Activated naive CD4-positive, alpha-beta T cell treated with anti-CD3 and anti-CD28 coated beads, Interleukin-2, amount 50 U/mL, for 24 hours (primary cell): Measurements from ENCODE around the gene PMM2.
A peak's percentile ranks its signal among the peaks of the same experiment; 100 is the strongest.
"Not testable (repeated sequence)": the region's sequence is repeated elsewhere in the genome, so short reads cannot be mapped to it uniquely, and the experiment has no call there.

Source experiments
- H3K27ac Mint-ChIP-seq: one replicate; pipeline ENCODE4 v1.8.0; 2021; ENCODE audit warnings: mild to moderate bottlenecking, mixed read lengths
- H3K27me3 Mint-ChIP-seq: one replicate; pipeline ENCODE4 v1.8.0; 2021; ENCODE audit warnings: mixed read lengths
- H3K36me3 Mint-ChIP-seq: one replicate; pipeline ENCODE4 v1.8.0; 2021; ENCODE audit warnings: mixed read lengths
- H3K4me1 Mint-ChIP-seq: one replicate; pipeline ENCODE4 v1.8.0; 2021; ENCODE audit warnings: mixed read lengths
- H3K4me3 Mint-ChIP-seq: one replicate; pipeline ENCODE4 v1.8.0; 2021; ENCODE audit warnings: mild to moderate bottlenecking, mixed read lengths
- H3K9me3 Mint-ChIP-seq: one replicate; pipeline ENCODE4 v1.8.0; 2021; ENCODE audit warnings: mixed read lengths

Gene PMM2

DNA sequence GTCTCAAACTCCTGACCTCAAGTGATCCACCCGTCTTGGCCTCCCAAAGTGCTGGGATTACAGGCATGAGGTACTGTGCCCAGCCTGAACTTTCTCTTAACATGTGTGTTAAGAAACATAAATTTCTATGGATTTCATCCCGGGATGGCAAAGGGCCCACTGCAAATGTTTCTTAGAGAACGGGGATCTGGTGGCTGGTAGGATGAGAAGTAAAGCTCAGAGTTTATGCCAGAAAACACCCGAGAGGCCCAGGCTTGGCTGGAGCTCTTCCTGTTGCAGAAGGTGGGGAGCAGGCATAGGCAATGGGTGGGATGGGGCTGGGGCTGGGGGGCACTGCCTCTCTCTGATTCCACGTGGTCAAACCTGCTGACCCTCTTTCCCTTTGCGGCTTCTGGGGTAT, 76.7 kb downstream of the PMM2 start:
- H3K4me3 Mint-ChIP-seq, result no peak overlapping the region
- peaks cover 16% of the 10 kb centered on the region for H3K4me1 Mint-ChIP-seq
- H3K36me3 Mint-ChIP-seq, result no peaks in the 10 kb centered on the region
- no peaks in the 10 kb centered on the region for H3K27me3 Mint-ChIP-seq
- no peaks in the 10 kb centered on the region for H3K9me3 Mint-ChIP-seq
- no peak overlapping the region for H3K27ac Mint-ChIP-seq

DNA sequence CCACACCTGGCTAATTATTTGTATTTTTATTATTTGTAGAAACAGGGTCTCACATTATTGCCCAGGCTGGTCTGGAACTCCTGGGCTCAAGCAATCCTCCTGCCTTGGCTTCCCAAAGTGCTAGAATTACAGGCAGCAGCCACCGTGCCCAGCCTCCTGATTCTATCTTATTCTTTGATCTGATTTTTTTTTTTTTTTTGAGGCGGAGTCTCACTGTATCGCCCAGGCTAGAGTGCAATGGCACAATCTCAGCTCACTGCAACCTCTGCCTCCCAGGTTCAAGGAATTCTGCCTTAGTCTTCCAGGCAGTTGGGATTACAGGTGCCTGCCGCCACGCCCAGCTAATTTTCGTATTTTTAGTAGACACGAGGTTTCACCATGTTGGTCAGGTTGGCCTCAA, 77.7 kb downstream of the PMM2 start:
- peak overlapping the region; percentile 23 for H3K27ac Mint-ChIP-seq
- H3K4me3 Mint-ChIP-seq, result not testable (repeated sequence)

DNA sequence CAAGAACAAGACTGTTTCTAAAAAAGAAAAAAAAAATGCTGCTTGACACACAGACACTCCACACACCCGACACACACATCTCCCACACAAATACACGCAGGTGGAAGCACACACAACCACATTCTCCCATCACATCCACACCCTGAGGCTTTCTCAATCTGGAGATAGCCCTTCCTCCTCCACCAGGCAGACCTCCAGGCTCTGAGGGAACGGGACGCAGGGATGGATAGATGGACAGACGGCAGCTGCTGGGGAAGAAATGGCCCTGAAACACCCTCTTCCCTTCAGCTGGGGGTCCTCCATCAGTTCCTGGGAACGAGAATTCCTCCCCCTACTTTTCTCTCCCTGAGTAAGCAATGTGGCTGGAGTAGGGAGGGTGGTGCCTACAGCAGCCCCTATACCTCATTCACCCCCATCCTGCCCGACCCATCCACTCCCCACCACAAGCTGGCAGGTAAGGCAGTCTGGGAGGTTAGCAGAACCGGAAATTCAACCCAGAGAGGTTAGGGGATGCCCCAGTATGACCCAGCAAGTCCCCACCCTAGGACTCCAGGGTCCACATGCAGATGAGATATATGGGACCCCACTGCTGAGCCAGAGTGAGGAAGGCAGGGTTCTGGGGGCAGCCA, 80.4 kb downstream of the PMM2 start:
- no peaks in the 10 kb centered on the region for H3K27me3 Mint-ChIP-seq
- no peaks in the 10 kb centered on the region for H3K9me3 Mint-ChIP-seq
- H3K27ac Mint-ChIP-seq, result peak overlapping the region; percentile 14
- no peaks in the 10 kb centered on the region for H3K36me3 Mint-ChIP-seq
- no peak overlapping the region for H3K4me3 Mint-ChIP-seq
- peaks cover 9% of the 10 kb centered on the region for H3K4me1 Mint-ChIP-seq

More for the DNA sequence above, 77.7 kb downstream of the PMM2 start:
- not testable (repeated sequence) for H3K27me3 Mint-ChIP-seq, H3K36me3 Mint-ChIP-seq, H3K9me3 Mint-ChIP-seq
- peaks cover 18% of the 10 kb centered on the region for H3K4me1 Mint-ChIP-seq

DNA sequence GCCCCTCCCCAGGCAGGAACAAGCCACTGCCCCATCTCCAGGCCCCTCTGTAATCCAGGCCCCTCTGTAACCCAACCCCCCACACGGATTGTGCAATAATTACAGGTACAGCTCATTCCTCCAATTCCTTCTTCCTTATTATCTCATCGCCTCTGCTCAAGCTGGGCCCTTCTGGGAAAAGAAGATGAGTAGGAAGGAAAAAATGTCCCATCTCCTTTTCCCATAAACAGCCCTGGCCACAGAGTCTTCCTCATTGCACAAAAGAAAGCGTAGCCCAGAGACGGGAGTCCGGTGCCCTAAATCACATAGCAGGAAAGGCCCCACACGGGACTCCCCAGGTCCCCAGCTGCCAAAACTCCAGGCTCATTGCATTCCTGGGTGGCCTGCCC, 80.9 kb downstream of the PMM2 start:
- peaks cover 9% of the 10 kb centered on the region for H3K4me1 Mint-ChIP-seq
- no peak overlapping the region for H3K4me3 Mint-ChIP-seq
- H3K36me3 Mint-ChIP-seq, result no peaks in the 10 kb centered on the region
- H3K9me3 Mint-ChIP-seq, result no peaks in the 10 kb centered on the region
- no peaks in the 10 kb centered on the region for H3K27me3 Mint-ChIP-seq
- H3K27ac Mint-ChIP-seq, result no peak overlapping the region

DNA sequence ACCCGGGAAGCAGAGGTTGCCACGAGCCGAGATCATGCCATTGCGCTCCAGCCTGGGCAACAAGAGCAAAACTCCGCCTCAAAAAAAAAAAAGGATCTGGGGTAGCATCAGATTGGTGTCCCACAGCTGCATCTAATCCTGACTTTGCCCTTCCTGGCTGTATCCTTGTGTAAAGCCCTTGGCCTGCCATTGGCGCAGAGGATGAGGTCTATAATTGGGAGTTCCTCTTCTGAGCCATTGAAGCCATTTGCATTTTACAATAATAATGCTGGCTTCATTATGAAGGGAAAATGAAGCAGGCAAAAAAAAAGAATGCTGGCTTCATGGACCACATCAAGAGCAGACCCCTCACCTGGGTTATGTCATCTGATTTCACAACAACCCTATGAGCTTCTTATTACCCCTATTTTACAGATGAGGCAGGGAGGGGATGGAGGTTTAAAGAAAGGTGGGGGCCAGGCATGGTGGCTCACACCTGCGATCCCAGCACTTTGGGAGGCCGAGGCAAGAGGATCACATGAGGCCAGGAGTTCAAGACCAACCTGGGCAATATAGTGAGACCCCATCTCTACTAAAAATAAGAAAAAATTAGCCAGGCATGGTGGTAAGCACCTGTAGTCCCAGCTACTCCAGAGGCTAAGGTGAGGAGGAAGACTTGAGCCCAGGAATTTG, 83.3 kb downstream of the PMM2 start:
- Mint-ChIP-seq H3K27me3 (no peaks in the 10 kb centered on the region), H3K4me3 (no peak overlapping the region), H3K36me3 (no peaks in the 10 kb centered on the region), H3K4me1 (peaks cover 7% of the 10 kb centered on the region), H3K9me3 (no peaks in the 10 kb centered on the region), H3K27ac (no peak overlapping the region)

DNA sequence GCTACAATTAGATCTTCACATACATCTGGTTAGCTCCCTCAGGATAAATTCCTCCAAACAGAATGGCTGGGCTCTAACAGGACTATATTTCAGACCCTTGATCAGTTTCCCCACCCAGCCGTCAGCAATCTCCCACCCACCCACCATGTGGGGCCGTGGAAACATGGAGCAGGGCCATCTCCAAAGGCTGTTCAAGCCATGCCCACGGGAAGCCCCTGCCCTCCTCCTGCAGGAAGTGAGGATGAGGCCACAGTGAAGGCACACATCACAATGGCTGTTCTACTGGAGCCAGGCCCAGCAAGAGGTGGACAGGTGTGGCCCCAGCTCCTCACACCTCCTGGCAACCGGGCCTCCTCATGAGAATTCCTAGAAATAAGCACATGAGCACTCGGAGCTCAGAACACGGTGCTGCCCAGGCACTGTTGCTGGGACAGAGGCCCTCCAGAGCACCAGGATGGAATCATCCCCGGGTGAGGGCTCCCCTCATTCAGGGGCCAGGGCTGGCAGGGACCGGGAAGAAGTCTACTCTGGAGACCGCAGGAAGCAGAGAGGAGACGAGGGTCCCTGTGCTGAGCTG, 84.5 kb downstream of the PMM2 start, which contains the start of gene LITAFD:
Gene LITAFD, plus strand, starts transcription at position 311 of the 577 bp plus-strand sequence. CDS start 2,005 bp downstream, outside the sequence.
- Mint-ChIP-seq H3K36me3 (no peaks in the 10 kb centered on the region), H3K4me3 (no peak within 1 kb of the TSS), H3K27ac (no peak within 1 kb of the TSS), H3K27me3 (no peaks in the 10 kb centered on the region), H3K9me3 (no peaks in the 10 kb centered on the region), H3K4me1 (peaks cover 12% of the 10 kb centered on the region)

DNA sequence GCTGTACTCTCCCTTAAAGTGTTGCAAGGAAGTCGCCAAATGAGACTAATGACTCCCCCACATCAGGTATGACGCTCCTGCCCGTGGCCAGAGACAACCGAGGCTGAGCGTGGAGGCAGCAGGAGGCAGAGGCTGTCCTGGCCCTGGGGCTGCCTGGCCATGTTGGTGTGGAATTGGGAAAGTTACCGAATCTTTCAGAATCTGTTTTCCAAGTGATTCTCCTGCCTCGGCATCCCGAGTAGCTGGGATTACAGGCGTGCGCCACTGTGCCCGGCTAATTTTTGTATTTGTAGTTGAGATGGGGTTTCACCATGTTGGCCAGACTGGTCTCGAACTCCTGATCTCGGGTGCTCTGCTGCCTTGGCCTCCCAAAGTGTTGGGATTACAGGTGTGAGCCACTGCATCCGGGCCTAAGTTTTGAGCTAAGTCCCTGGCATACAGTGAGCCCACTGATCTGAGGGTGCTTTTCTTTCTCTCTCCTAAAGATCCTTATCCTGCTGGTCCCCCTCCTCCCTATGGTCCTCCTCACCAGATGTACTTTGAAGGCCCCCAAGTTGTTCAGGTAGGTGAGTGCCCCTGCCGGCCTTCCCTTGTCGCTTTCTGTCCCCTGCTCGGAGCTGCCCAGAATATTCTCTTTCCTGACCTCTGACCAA, 85.2 kb downstream of the PMM2 start:
- H3K36me3 Mint-ChIP-seq, result no peaks in the 10 kb centered on the region
- no peaks in the 10 kb centered on the region for H3K27me3 Mint-ChIP-seq
- no peaks in the 10 kb centered on the region for H3K9me3 Mint-ChIP-seq
- no peak overlapping the region for H3K4me3 Mint-ChIP-seq
- H3K27ac Mint-ChIP-seq, result no peak overlapping the region
- peaks cover 12% of the 10 kb centered on the region for H3K4me1 Mint-ChIP-seq

DNA sequence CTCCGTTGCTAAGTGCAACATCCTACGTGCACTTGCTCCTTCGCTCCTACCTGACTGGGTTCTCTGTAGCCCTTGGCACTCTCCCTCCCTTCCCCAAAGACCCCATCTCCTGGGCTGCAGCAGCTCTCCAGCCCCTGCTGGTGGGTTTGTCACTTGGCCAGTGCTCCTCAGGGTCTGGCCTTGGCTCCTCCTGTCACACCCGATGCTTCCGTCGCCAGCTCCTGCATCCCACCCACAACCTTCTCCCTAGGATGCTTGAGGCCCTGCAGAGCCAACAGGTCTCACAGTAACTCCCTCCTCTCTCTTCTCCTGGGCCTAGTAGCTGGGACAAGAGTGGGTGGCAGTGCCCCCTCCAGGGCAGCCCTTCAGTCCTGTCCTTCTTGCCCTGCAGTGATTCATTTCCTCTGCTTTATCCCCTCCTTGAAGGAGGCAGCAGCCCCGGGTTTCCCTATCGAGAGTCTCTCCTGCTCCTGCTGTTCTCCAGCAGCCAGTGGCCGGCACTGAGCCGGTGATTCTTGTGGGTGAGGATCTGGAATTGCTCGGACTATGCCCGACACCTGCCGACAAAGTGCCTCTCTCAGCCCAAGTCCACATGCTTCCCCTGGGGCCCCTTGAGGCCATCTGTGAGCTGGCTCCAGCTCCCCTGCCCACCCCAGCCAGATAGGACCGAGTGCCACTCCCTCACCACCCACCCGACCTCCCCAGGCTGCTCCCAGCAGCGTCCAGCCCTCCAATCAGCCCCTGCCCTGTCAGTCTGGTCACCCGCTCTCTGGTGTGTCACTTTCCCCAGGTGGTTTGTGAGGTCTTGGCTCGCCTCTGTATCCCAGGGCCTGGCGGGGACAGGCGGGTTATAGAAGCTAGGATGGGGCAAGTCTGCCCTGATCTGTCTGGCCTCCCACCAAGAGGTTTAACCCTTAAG, 88.3 kb downstream of the PMM2 start:
- H3K9me3 Mint-ChIP-seq, result no peaks in the 10 kb centered on the region
- H3K4me3 Mint-ChIP-seq, result no peak overlapping the region
- H3K36me3 Mint-ChIP-seq, result peaks cover 2% of the 10 kb centered on the region
- H3K27ac Mint-ChIP-seq, result no peak overlapping the region
- H3K27me3 Mint-ChIP-seq, result no peaks in the 10 kb centered on the region
- H3K4me1 Mint-ChIP-seq, result peaks cover 9% of the 10 kb centered on the region

DNA sequence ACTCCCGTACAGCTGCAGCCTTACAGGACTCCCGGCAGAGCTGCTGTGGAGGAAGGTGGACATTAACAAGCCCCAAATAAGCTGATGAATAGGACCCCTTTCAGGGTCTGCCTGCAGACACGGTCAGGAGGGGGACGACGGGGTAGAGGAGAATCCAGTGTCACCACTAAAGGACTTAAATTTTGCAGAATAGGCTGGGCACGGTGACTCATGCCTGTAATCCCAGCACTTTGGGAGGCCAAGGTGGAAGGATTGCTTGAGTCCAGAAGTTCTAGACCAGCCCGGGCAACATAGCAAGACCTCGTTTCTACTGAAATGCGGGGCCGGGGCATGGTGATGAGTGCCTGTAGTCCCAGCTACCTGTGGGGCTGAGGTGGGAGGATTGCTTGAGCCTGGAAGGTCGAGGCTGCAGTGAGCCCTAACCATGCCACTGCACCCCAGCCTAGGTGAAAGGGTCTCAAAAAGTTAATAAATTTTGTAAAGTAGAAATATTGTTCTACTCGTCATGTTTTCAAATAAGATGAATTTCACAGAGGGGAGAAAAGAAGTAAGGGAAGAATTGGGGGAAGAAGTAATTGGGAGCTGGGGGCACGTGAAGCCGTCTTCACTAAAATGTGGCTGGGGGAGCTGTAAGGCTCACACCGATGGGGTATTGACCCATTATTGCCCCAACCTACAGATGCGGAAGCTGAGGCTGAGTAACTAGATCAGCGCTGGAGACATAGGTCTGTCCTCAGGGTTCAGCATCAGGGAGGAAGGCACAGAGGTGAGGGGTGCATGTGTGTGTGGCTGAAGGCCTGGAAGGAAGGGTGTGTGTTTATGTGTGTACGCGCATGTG, 89.2 kb downstream of the PMM2 start:
- H3K9me3 Mint-ChIP-seq, result no peaks in the 10 kb centered on the region
- H3K4me3 Mint-ChIP-seq, result no peak overlapping the region
- no peaks in the 10 kb centered on the region for H3K27me3 Mint-ChIP-seq
- peaks cover 2% of the 10 kb centered on the region for H3K36me3 Mint-ChIP-seq
- no peak overlapping the region for H3K27ac Mint-ChIP-seq
- peaks cover 9% of the 10 kb centered on the region for H3K4me1 Mint-ChIP-seq

DNA sequence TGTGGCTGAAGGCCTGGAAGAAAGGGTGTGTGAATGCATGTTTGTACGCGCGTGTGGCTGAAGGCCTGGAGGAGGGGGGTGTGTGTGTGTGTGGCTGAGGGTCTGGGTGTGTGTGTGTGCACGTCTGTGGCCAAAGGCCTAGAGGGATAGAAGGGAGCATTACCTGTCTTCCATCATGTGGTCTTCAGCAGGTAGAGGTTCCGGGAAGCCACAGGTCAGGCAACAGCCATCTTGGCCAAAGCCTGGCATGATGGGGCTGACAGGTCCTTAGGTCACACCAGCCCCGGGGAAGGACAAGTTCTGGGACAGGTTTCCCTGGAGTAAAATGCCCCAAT, 89.8 kb downstream of the PMM2 start:
- Mint-ChIP-seq H3K36me3 (peaks cover 2% of the 10 kb centered on the region), H3K4me3 (no peak overlapping the region), H3K4me1 (peaks cover 9% of the 10 kb centered on the region), H3K9me3 (no peaks in the 10 kb centered on the region), H3K27me3 (no peaks in the 10 kb centered on the region), H3K27ac (no peak overlapping the region)

DNA sequence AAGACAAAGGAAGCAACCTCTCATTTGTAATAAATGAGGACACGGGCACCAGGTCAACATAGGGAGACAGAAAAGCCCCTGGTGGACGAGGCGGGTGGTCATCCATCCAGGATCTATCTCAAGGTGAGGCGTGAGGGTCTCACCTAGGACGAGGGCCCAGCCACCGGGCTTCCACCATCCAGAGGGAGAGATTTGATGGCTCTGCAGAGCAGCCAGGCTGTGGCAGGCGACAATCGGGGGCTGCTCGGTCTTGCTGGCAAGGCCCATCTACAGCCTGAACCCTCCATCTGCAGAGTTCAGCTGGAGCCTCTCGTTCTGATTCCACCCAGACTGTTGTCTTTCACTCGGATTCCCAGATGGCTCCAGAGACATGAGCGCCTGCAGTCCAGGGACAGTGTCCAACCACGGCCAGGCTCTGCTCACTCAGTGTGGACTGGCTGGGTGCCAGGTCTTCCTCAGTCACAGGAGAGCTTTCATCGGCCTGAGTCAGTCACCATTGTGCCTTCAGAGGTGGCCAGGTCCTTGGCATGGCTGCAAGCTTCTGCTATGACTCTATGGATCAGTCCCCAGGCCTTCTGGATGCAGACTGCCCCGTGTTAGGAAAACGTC, 90.4 kb downstream of the PMM2 start:
- H3K27ac Mint-ChIP-seq, result peak overlapping the region; percentile 55
- peaks cover 3% of the 10 kb centered on the region for H3K36me3 Mint-ChIP-seq
- H3K27me3 Mint-ChIP-seq, result no peaks in the 10 kb centered on the region
- H3K9me3 Mint-ChIP-seq, result no peaks in the 10 kb centered on the region
- no peak overlapping the region for H3K4me3 Mint-ChIP-seq
- H3K4me1 Mint-ChIP-seq, result peaks cover 9% of the 10 kb centered on the region

DNA sequence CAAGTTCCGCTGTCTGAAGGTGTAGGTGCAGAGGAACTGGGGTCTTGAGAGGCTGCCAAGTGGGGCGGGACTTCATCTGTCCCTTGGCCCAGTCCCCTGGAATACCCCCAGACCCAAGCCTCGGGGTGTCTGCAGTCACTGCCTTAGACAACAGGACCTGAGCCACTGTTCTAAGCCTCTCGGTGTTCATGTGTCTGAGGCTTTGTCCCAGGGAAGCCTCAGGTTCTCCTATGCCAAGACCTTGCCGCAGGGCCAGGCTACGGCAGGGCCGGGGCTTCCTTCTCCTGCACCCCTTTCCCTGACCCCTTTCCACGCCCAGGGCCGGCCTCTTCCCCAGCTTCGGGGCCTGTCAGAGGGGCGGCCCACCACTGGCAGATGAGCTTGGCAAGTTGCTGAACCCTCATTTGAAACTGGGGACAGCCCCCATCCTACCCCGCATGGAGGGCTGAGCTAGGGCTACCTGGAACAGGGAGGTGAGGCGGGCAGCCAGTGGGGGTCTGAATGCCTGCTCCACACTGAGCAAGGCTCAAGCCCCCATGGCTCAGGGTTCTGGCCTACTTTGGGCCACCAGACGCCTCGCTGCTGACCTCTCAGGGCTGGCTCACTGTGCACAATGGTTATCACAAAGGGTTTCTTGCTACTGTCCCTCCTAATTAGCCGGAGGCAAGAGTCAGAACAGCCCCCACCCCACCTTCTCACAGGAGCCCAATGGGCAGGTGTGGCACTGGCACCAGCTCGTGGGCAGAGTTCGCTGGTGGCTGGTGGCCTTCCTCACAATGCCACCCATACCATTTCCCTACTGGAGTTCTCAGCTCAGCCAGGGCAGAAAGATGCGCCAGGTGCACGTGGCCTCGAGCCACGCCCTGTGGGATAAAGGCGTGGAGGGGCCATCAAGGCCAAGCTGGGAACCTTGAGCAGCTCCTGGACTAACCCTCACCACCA, 91.6 kb downstream of the PMM2 start:
- Mint-ChIP-seq H3K27me3 (no peaks in the 10 kb centered on the region), H3K36me3 (peaks cover 5% of the 10 kb centered on the region), H3K4me3 (no peak overlapping the region), H3K27ac (no peak overlapping the region), H3K9me3 (no peaks in the 10 kb centered on the region), H3K4me1 (peaks cover 9% of the 10 kb centered on the region)

DNA sequence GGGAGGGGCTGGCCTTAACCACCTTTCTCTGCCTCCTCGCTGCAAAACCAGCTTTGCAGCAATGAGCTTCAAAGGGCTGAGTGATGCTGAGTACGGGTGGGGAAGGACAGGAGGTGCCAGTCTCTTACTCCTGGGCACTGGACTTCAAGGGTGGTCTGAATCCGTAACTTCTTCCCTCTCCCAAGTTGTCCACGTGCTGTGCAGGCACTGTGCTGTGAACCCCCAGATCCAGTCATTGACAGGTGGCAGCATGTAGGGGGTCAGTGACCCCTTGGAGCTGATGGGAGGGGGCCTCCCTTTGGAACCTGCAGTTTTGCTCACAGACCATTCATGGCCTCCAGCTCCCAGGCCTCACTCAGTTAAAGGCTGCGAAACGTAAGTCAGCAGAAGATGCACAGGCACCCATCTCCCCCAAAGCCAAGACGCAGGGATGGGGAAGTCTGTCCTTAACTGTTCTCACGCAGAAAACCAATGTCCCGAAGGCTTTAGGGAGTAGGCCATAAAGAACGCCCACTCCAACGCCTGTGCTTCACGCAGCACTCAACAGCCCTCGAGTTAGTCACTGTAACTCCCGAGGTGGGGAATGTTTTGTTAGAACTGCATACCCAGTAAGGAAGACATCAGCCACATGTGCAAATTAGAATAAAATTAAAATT, 92.4 kb downstream of the PMM2 start:
- Mint-ChIP-seq H3K36me3 (peaks cover 8% of the 10 kb centered on the region), H3K9me3 (no peaks in the 10 kb centered on the region), H3K4me3 (no peak overlapping the region), H3K27ac (no peak overlapping the region), H3K4me1 (peaks cover 9% of the 10 kb centered on the region), H3K27me3 (no peaks in the 10 kb centered on the region)
